ENCODE measurements around the gene HIVEP1. TPM values are rescaled to one million over a fixed set of nuclear protein-coding genes. Genes with fewer than 3 reads are reported as not detected.
A peak's percentile ranks its signal among the peaks of the same experiment; 100 is the strongest.
"Not testable (repeated sequence)": the region's sequence is repeated elsewhere in the genome, so short reads cannot be mapped to it uniquely, and the experiment has no call there.

HIVEP1 gene
- total RNA-seq, 2 donors from 2014 or later = 27.2 to 33.3 TPM

DNA sequence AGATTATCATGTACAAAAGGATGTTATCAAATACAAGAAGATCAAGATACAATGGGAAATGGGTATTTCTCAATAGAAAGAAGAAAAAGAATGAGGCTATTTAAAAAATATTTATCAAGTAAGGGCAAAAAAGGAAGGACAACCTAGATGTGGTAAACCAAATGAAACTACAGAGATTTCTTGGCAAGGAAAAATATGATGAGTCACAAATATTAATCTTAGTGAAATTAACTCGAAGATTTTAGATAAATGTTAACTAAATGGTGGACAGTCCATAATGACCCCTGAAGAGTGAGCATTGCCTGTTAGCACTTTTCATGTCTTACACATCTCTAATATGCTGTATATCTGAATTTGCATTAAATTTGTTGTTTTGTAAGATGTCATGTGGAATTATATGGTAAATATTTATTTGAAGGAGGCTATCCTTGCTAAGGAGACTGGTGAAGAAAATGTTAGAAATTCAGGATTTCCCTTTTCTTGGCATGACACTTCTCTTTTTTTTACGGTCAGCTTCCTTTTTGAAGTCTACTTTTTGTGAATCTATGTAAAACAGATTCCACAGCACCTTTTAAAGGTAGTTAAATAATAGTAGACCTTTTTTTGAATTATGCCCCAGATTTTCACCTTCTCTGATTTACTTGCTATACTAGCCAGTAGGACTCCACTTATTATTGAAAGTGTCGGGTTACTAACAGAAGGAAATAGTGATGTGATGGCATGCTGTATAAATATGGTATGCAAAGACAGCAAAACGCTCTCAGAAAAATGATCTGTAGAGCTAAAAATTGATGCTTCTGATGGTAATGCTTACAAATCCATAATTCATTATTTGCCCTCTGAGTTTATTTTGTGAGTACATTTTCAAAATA lies 120.5 kb downstream of the HIVEP1 start:
- intact Hi-C loops (cut with DNase I, micrococcal nuclease) = no loop called here
- no peak for ATAC-seq

DNA sequence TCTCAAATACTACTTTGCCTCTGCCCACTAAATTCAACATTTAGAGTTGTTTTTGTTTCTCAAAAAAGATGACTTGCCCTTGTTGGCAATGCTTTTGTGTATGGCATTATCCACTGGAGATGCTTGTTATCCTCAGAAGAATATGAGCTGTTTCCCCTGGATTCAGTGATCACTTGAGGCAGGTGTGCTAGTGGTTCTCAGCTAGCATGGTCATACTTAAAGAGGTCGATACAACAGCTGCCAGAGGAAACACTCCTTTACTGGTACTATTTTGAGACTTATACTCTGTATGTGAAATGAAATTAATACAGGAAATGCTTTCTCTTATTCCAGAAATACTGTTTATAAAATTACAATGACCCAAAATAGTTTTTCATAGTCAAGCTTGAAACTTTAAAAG lies 122.5 kb downstream of the HIVEP1 start:
- no peak for DNase-seq
- no peak for ATAC-seq
- intact Hi-C loops (cut with DNase I, micrococcal nuclease) = no loop called here

More for the DNA sequence above, 120.5 kb downstream of the HIVEP1 start:
- no peak for DNase-seq

DNA sequence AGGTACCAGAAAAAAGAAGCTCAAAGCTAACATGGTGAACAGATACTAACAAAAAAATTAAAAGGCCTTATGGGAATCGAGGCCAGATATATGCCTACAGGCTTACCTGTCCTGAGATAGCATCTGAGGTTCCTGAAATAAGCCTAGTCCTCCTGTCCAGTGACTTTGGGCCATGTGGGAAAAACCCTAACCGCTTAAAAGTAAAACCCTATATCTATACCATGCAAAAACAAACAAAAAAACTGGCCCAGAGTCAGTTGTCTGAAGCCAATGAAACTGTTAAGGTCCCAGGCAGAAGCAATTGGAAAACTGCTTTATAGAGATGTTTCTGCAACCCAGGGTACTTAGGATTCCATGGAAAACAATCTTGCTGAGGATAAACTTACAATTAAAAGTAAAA lies 122.9 kb downstream of the HIVEP1 start:
- ATAC-seq = no peak
- intact Hi-C loops (cut with DNase I, micrococcal nuclease) = no loop called here

DNA sequence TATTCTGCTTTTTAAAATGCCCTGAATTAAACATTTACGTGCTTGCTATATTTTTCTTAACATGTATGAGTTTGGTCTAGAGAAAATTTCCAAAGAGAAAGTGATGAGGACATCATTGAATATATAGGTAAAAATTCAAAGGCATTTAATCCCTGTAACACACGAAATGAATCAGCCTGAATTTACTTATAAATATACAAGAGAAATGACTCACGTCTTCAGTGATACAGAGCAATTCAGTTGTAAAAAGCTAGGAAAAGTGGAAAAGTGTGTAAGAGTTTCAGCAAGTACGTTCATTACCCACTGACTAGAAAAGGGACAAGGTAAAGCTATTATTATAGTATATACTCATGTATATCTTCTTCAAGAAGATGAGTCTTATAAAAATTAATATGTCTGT lies 124.8 kb downstream of the HIVEP1 start:
- no peak for DNase-seq
- ATAC-seq = no peak
- intact Hi-C loops (cut with DNase I, micrococcal nuclease) = no loop called here

More for the DNA sequence above, 122.9 kb downstream of the HIVEP1 start:
- DNase-seq = no peak

DNA sequence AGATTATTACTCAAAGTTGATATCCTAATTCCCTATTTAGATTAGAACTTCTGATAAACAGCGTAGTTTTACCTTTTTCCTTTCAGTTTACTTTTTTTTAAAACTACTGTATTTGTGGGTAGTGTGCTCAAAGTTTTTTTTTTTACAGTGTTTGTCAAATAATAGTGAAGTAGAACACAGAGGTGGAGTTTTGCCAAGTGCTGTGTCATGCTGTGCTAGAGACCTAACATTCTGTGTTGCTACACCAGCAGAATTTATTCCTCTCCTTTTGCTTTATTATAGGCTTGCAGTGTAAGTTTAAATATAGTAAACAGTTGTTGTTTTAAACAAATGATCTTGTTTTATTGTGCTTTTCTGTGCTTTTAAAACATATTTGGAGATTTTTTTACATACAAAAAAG lies 125.4 kb downstream of the HIVEP1 start:
- DNase-seq (no peak), ATAC-seq (no peak)
- intact Hi-C loops (cut with DNase I, micrococcal nuclease) = no loop called here

DNA sequence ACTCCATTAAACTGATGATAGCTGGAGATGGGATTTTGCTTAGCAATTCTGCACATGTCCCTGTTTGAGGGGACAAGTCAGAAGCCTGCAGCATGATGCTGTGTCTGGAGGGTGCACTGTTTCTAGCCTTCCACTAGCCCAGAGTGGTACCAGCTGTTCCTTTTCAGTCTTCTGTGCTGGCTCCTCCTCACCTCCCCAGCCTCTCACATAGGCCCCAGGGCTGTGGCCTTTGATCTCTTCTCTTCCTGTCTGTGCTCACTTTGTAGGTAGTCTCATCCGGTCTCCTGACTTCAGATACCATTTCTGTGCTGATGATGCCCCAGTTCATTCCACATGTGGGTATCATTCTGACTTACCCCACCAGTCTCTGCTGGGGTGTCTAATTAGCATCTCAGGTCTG lies 126.3 kb downstream of the HIVEP1 start:
- intact Hi-C loops (cut with DNase I, micrococcal nuclease) = no loop called here
- DNase-seq (no peak), ATAC-seq (no peak)

DNA sequence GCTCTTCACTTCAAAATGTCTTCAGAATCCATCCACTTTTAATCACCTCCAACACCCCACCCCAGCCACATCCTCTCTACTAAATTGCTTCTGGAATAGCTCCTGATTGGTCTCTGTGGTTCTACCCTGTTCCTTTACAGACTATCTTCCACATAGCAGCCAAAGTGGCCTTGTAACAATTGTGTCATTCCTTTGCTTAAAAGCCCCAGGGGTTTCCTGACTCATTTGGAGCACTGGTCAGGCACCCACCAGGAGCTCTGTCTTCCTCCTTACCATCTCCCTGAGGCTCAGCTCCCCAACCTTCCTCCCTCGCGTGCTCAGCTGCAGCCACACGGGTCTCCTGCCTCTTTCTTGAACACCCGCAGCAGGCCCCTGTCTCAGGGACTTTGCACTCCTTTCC lies 126.8 kb downstream of the HIVEP1 start:
- DNase-seq (no peak), ATAC-seq (no peak)
- intact Hi-C loops (cut with DNase I, micrococcal nuclease) = no loop called here

DNA sequence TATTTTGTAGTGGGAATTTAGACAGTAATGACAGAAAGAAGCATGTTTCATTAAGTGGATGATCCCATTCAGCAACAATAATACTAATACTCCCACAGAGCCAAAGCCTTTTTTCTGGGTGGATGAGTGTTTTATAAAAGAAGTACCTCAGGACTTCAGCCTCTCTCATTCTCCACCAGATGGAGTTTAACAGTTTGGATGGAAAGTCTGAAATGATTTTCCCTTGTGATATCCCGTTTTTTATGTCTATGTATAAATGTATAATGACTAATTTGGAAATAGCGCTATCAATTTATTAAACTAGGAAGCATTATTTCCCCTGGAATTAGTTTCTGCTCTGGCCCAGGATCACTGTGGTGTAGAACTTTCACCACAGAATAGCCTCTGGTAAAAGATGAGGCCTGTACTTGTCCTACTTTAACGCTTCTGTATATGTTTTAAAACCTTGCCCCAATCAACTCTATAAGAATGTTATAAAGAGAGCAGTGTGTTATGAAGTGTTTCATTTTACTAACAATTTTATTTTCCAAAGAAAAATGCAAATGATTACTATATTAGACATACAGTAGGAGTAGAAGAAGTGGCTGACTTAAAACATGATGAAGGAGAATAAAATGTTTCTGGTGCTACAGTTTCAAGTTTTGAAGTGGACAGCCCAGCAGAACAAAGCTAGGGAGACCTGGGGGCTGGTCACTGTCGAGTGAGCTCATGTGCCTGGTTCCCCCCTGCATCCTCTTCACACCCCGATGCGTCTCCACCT lies 135.6 kb downstream of the HIVEP1 start:
- intact Hi-C loops (cut with DNase I, micrococcal nuclease) = no loop called here
- DNase-seq = no peak
- ATAC-seq = no peak

DNA sequence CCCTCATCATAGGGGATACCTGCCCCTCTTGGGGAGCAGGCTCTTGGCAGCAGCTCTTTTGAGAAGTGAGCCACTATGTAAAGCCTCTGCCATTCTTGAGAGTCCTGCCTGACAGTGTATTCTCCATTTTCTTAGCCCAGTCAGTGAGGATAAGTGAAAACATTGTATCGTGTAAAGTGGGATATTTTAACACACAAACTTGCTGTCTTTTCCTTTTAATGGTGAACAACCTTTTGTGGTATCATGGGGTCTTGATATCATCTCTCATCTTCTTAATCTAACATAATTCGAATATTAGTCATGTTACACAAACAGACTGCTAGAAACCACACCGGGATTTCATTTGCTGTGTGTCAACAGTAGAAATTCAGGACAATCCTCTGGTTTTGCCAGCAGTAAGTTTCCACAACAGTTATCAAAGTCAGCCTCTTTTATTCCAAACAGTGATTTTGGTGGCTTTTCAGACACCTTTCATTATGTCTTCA lies 136.2 kb downstream of the HIVEP1 start:
- ATAC-seq (no peak), DNase-seq (no peak)
- intact Hi-C loops (cut with DNase I, micrococcal nuclease) = no loop called here

DNA sequence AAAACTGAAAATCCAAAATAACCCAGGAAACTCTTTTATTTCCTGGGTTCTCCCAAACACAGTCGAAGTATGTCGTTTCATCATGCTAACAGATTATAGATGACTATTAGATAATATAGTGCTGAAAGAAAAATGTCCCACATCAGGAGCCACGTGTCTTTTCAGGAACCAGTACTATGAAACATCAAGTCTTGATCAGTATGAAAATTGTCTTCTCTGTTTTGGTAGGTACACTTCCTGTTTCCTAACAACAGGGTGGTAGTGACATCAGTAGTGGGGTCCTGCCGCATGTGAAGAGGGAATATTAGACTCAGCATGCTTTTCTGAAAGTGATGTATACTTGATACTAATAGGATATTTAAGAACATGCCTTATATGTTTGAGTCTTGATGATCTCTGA lies 136.7 kb downstream of the HIVEP1 start:
- ATAC-seq (no peak), DNase-seq (no peak)
- intact Hi-C loops (cut with DNase I, micrococcal nuclease) = no loop called here

DNA sequence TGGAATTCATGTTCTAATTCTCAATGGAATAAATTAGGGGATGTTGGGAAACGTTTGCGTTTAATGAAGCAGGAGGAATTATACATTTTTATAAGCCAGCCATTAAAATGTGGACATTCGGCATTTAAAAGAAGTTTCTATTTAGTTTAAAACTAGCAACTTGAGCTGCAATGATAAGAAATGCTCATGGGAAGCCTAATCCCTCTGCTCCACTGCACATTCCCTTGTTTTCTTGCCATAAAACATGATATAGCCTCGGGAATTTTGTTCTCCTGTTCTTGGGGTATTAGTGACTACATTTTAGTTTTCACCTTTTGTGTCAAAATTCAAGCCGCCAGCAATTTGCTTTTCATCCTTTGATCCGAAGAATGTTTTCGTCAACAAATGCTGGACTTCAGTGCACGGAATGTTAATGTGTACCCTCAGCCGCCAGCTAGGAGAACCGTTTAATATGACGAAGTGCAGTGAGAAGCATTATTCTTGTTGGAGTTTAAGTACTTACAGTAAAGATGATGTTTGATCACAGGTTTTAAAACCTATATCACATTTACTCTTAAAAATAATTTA lies 137.9 kb downstream of the HIVEP1 start:
- no peak for ATAC-seq
- DNase-seq = no peak
- intact Hi-C loops (cut with DNase I, micrococcal nuclease) = loop anchor here in 1 of 2 donors (5.0 kb wide), 1 partner anchor 82 kb away; no protein-coding TSS in a partner anchor

DNA sequence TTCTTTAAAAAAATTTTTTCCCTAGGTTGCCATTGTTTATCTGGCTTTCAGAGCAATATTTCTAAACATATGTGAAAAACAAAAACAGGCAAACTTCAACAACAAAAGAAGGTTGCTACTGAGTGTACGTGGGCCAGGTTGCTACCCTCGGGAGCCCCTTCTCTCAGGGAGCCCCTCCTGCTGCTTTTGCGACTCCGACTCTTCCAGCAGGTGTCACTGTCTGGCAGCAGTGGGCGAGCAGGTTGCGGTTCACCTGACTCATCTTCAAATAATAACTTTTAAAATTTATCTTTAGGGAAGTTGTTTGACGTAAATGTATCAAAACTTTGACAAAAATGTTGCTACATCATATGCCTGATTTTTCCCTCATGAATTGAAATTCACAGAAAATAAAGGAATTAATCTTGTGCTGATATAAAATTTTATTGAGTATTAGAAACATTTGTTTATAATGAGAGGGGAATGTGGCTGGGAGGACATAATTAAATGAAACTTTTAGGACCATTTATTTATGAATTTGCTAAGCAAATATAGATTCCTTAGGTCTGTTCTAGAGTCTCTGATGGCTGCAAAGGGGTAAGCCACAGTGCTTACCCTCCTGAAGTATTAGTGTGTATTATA lies 138.8 kb downstream of the HIVEP1 start:
- intact Hi-C loops (cut with DNase I, micrococcal nuclease) = loop anchor here in 1 of 2 donors (5.0 kb wide), 1 partner anchor 81 kb away; no protein-coding TSS in a partner anchor
- ATAC-seq = peak; percentile 73
- peak; percentile 38 to 57 for DNase-seq

DNA sequence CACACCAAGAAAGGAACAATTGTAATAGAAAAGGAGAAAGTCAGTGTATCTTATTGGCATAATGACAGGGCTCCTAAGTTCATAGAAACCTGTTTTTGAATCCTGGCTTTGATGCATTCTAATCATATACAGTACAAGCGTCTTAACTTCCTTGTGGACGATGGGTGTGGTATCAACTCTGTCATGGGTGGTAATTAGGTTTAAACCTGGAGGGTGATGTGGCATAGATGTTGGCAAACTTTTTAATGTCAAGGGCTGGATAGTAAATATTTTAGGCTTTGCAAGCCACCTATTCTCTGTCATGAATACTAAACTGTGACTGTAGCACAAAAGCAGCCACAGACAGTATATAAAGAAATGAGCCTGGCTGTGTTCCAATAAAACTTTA lies 139.3 kb downstream of the HIVEP1 start:
- intact Hi-C loops (cut with DNase I, micrococcal nuclease) = loop anchor here in 1 of 2 donors (5.0 kb wide), 1 partner anchor 81 kb away; no protein-coding TSS in a partner anchor
- no peak for DNase-seq
- peak; percentile 99 for ATAC-seq

DNA sequence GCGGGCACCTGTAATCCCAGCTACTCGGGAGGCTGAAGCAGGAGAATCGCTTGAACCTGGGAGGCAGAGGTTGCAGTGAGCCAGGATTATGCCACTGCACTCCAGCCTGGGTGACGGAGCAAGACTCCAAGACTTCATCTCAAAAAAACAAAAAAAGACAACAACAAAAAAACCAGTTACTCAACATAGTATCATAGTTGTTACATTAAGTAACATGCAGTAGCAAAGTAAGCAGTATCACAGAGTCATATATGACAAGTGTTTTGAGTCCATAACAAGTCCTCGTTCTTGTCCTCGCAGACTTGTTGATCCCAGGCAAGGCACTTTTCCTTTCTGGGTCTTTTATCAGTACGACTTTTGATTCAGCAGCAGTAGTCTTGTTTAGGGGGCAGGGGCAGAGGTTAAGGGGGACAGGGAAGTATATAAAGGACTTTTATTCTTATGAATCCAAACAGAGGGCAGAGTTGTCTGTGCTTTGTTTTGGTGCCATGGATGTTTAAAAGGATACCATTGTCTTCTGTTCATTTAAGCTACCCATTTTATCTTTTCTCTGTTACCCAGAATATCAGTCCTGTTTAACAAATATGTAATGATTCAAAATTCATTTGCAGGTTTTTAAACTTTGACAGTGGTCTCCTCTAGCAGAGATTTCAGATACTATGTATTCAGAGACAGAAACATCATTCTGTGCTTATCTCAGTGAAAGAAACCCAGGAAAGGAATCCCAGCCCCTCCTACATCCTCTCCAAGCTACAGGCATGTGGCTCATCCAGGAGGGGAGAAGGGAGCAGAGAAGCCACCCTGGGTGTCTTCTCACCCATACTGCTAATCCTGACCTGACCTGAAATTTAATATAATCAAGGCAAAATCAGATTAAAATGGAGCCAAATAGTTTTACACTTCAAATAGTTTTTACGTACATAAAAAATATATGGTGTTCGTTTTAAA lies 140.2 kb downstream of the HIVEP1 start:
- intact Hi-C loops (cut with DNase I, micrococcal nuclease) = loop anchor here in 1 of 2 donors (5.0 kb wide), 1 partner anchor 80 kb away; no protein-coding TSS in a partner anchor
- ATAC-seq = no peak

DNA sequence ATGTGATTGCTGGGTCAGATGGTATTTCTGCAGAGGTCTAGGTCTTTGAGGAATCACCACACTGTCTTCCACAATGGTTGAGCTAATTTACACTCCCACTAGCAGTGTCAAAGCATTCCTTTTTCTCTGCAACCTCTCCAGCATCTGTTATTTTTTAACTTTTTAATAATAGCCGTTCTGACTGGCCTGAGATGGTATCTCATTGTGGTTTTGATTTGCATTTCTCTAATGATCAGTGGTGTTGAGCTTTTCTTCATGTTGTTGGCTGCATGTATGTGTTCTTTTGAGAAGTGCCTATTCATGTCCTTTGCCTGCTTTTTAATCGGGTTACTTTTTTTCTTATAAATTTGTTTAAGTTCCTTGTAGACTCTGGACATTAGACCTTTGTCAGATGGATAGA lies 143.7 kb downstream of the HIVEP1 start:
- ATAC-seq; DNase-seq; intact Hi-C loops (cut with DNase I, micrococcal nuclease): not testable (repeated sequence)

More for the DNA sequence above, 140.2 kb downstream of the HIVEP1 start:
- no peak for DNase-seq

DNA sequence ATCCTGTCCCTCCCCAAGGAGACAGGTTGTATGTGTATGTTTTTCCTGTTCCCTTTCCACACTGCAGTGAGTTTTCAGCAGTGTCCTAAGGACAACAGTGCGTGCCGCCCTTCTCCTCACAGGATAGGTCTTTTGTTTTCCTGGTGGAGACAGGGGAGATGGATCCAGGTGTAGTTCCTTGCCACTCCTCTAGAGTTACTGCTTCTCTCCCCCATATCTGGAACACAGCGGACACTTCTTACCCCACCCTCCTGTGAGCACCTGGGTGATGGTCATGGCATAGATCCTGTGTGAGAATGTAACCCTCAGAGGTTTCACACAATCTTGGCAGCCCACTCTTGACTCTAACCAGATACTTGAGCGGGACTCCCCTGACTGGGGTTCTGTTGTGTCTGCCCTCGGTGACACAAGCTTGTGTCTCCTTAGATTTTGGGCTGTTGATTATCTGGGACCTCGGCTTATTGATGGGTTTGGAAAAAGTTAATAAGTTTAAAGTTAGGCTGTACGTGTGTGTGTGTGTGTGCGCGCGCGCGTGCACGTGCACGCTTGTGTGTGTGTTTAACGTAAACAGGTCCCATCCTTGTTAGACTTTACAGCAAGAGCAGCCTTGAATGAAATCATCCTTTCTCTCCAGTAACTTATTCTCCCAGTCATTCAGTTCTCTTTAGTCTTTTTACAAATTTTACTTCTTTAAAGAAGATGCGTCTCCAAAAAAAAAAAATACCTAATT lies 146.7 kb downstream of the HIVEP1 start:
- DNase-seq = no peak
- intact Hi-C loops (cut with DNase I, micrococcal nuclease) = no loop called here
- no peak for ATAC-seq

DNA sequence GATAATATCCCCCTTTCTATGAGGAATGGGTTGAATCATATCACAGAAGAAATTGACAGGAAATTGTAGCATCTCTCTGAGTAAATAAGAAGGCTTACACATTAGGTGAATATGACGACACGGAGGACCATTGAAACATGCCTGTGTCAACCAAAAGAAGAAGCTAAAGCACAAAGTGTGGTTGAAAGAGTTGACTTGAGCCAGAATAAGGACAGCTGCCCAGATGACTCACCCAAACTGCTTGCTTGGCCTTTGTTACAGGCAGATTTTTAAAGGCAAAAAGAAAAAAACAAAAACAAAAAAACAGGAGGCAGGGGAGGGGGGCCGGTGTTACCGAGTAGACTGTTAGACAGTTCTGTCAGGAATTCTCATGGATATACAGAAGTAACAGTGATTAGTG lies 148.2 kb downstream of the HIVEP1 start:
- intact Hi-C loops (cut with DNase I, micrococcal nuclease) = no loop called here
- ATAC-seq (no peak), DNase-seq (no peak)

Measured in left colon (tissue), 2 donors.